ENCODE results near the gene IL1RL1. TPM values are rescaled to one million over a fixed set of nuclear protein-coding genes. Genes with fewer than 3 reads are reported as not detected.

The IL1RL1 gene
- total and polyA plus RNA-seq, 2 experiments from 2014 or later: not detected

DNA sequence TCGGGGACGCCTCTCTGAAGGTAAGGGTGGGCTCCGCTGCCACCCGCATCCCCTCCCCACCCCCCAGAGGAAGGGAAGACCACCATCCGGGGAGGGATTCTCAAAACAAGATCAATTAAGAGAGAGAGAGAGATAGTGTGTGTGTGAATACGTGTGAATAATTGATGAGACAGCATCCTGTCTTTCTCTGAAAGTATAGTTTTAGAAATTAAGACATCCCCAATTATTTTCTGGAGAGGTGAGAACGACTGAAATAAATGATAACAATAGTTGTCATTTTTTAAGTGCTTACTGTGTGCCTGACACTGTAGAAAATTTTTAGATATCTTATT lies 45.0 kb downstream of the IL1RL1 start:
- TF ChIP-seq, protein P1, sequence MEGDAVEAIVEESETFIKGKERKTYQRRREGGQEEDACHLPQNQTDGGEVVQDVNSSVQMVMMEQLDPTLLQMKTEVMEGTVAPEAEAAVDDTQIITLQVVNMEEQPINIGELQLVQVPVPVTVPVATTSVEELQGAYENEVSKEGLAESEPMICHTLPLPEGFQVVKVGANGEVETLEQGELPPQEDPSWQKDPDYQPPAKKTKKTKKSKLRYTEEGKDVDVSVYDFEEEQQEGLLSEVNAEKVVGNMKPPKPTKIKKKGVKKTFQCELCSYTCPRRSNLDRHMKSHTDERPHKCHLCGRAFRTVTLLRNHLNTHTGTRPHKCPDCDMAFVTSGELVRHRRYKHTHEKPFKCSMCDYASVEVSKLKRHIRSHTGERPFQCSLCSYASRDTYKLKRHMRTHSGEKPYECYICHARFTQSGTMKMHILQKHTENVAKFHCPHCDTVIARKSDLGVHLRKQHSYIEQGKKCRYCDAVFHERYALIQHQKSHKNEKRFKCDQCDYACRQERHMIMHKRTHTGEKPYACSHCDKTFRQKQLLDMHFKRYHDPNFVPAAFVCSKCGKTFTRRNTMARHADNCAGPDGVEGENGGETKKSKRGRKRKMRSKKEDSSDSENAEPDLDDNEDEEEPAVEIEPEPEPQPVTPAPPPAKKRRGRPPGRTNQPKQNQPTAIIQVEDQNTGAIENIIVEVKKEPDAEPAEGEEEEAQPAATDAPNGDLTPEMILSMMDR (IDR thresholded peaks at IDR 0.05; ENCODE audit: low read depth, low read length): no peak

DNA sequence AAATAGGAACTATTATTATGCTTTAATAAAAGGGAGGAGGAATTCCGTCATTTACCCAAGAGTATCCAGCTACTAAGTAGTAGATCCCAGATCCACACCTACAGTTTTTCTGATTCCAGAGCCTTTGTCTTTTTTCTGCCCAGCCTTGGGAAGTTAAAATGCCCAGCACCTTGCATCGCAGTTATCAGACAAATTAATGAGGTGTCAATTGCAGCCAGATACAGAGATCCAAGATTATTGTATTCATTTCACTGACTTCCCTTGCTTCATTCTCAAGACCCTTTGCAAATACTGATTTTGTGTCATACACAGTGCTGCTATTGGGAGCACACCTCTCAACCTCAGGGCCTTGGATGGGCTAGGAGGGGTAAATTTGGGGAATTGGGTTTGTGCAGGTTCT lies 45.4 kb downstream of the IL1RL1 start:
- H3K36me3 ChIP-seq: no peaks in the 10 kb centered on the region
- no peaks in the 10 kb centered on the region for H3K4me1 ChIP-seq (ENCODE audit: low read depth)
- H3K9me3 ChIP-seq (ENCODE audit: low read depth): no peaks in the 10 kb centered on the region
- TF ChIP-seq, protein P1 (IDR thresholded peaks at IDR 0.05; ENCODE audit: low read depth, low read length): no peak
- H3K4me3 ChIP-seq: no peak overlapping the region
- peaks cover 36% of the 10 kb centered on the region for H3K27me3 ChIP-seq
- DNase-seq (ENCODE audit: low read depth in 1 of 2, low spot score in 1 of 2): no peak
- H3K27ac ChIP-seq: no peak overlapping the region

More for the DNA sequence above, 45.0 kb downstream of the IL1RL1 start:
- H3K27me3 ChIP-seq: peaks cover 36% of the 10 kb centered on the region
- peak overlapping the region; percentile 43 for H3K4me3 ChIP-seq
- H3K36me3 ChIP-seq: no peaks in the 10 kb centered on the region
- no peaks in the 10 kb centered on the region for H3K9me3 ChIP-seq (ENCODE audit: low read depth)
- DNase-seq (ENCODE audit: low read depth in 1 of 2, low spot score in 1 of 2): no peak
- H3K4me1 ChIP-seq (ENCODE audit: low read depth): no peaks in the 10 kb centered on the region
- H3K27ac ChIP-seq: no peak overlapping the region

DNA sequence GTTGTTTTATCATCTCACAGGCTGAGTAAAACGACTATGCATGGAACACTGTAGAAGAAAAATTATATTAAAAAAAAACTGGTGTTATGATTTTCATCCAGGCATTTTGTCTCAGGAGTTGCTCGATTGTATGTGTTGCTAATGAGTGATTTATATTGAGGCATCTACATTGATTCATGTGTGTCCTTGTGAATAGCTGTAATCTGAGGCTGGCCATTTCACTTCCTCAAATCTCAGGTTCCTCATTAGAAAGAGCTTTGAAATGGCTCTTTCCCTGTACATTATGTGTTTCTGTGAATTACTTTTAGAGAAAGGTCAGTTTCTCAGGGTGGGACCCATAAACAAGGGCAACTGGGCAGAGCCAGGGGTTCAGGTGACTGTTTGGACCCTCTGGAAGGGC lies 46.6 kb downstream of the IL1RL1 start:
- H3K9me3 ChIP-seq (ENCODE audit: low read depth): no peaks in the 10 kb centered on the region
- no peak overlapping the region for H3K4me3 ChIP-seq
- DNase-seq (ENCODE audit: low read depth in 1 of 2, low spot score in 1 of 2): no peak
- H3K27me3 ChIP-seq: peaks cover 36% of the 10 kb centered on the region
- H3K36me3 ChIP-seq: no peaks in the 10 kb centered on the region
- TF ChIP-seq, protein P1 (IDR thresholded peaks at IDR 0.05; ENCODE audit: low read depth, low read length): no peak
- no peaks in the 10 kb centered on the region for H3K4me1 ChIP-seq (ENCODE audit: low read depth)
- H3K27ac ChIP-seq: no peak overlapping the region

DNA sequence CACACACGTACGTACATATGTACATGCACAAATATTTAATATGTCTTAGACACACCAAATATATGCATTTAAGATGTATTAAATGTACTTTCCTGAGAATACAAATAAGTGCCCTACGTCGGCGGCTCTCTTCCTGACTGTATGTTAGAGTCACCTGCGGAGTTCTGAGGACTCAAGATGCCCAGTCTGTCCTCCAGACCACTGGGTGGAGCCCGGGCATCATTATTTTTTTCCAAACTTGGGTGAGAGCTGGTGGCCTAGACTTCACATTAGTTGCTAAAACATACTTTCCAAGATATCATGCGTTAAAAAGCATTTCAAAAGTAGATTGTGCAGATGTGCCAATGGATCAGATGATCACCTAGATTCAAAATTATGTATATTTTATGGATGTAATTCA lies 47.1 kb downstream of the IL1RL1 start:
- H3K9me3 ChIP-seq (ENCODE audit: low read depth): no peaks in the 10 kb centered on the region
- no peak overlapping the region for H3K4me3 ChIP-seq
- TF ChIP-seq, protein P1 (IDR thresholded peaks at IDR 0.05; ENCODE audit: low read depth, low read length): no peak
- DNase-seq (ENCODE audit: low read depth in 1 of 2, low spot score in 1 of 2): no peak
- peaks cover 36% of the 10 kb centered on the region for H3K27me3 ChIP-seq
- H3K27ac ChIP-seq: no peak overlapping the region
- H3K36me3 ChIP-seq: no peaks in the 10 kb centered on the region
- H3K4me1 ChIP-seq (ENCODE audit: low read depth): no peaks in the 10 kb centered on the region

DNA sequence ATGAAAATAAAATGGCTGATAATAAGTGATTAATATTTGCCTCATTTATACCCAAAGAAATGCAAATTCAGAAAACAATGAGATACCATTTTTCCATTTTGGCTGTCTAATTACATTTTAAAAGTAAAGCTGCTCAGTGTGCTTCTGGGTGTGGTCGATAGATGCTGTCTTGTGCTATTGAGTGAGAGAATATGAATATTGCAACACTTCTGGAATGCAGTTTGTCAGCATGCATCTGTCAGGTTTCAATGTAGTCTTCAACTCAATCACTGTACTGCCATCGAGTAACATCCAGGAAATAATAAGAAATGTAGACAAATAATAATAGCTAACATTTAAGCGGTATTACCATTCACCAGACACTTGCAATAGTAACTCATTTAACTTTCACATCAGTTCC lies 48.2 kb downstream of the IL1RL1 start:
- Histone ChIP-seq H3K4me1 (ENCODE audit: low read depth) (no peaks in the 10 kb centered on the region), H3K27me3 (peaks cover 28% of the 10 kb centered on the region), H3K9me3 (ENCODE audit: low read depth) (no peaks in the 10 kb centered on the region), H3K27ac (no peak overlapping the region), H3K36me3 (no peaks in the 10 kb centered on the region), H3K4me3 (no peak overlapping the region)
- no peak for DNase-seq (ENCODE audit: low read depth in 1 of 2, low spot score in 1 of 2)
- TF ChIP-seq, protein P1 (IDR thresholded peaks at IDR 0.05; ENCODE audit: low read depth, low read length): no peak
